Pancreas (tissue), 10 donors: ENCODE data around the gene PCDH18. TPM values are rescaled to one million over a fixed set of nuclear protein-coding genes. Genes with fewer than 3 reads are reported as not detected.
"Not testable (repeated sequence)": the region's sequence is repeated elsewhere in the genome, so short reads cannot be mapped to it uniquely, and the experiment has no call there.

Experiments
- ATAC-seq, 4 donors: fragments of 200-7000 bp; cut with Tn5 transposase; one replicate each; pipeline versions ENCODE4 v1.8.0 to v1.9.1; 2020; ENCODE audit warnings: mild to moderate bottlenecking in 4 of 4, moderate library complexity in 4 of 4
- DNase-seq, 6 donors: peaks; one replicate each; pipeline ENCODE4 v3.0.0-alpha.2; 2020
- FAIRE-seq: peaks from 2 replicates; lab custom pipeline; 2012; peaks lifted over from hg19 to GRCh38; lab: Jason Lieb, UNC
- H3K27ac ChIP-seq, 4 donors: fragments of 200-600 bp; sonication (generic); 1 replicate in 3 of 4; 2 replicates in 1 of 4; pipeline versions ENCODE4 v1.5.0 to v1.8.0; 2020
- H3K27me3 ChIP-seq, 4 donors: fragments of 200-600 bp; one replicate each; pipeline ENCODE4 v1.8.0; 2021
- H3K36me3 ChIP-seq, 3 donors: fragments of 200-600 bp; sonication (generic) in 1 of 3; one replicate each; pipeline versions ENCODE4 v1.5.0 to v1.8.0; 2020 to 2021
- H3K4me1 ChIP-seq, 3 donors: fragments of 200-600 bp; one replicate each; pipeline ENCODE4 v1.8.0; 2021
- H3K4me3 ChIP-seq, 4 donors: fragments of 200-600 bp; sonication (generic) in 2 of 4; one replicate each; pipeline versions ENCODE4 v1.5.0 to v1.8.0; 2020 to 2021
- H3K9me3 ChIP-seq, 4 donors: fragments of 200-600 bp; one replicate each; pipeline ENCODE4 v1.8.0; 2021
- CTCF ChIP-seq, 4 donors: fragments of 200-600 bp; sonication (generic) in 3 of 4; IDR thresholded peaks; one replicate each; pipeline versions ENCODE4 v1.5.0 to v1.8.0; 2021; ENCODE audit warnings: antibody characterized with exemption in 4 of 4
- WGBS, 2 donors: extraction: QIAGEN DNeasy Blood & Tissue Kit; methylation state at CpG; one replicate each; pipeline ENCODE4 v1.1.7; 2013; 5-methylcytosine and 5-hydroxymethylcytosine counted together
- intact Hi-C, 3 donors: fragments of 100-400 bp; cut with DNase I; formaldehyde crosslinking; loops; one replicate each; pipeline versions ENCODE4 v1.11.1 to v1.14.2; 2022
- polyA plus RNA-seq, 2 donors: library from polyadenylated mRNA; stranded (reverse); fragments of 200-250 nt; gene quantifications; one replicate each; pipeline ENCODE4 v1.2.3, GENCODE V29; 2013
- total RNA-seq, 6 donors: library from RNA; stranded (reverse); fragmentation: NEBNext Ultra II Directional in 4 of 6; extraction: Animal tissue kit (Norgen Biotek cat#: 25700) in 4 of 6; gene quantifications; one replicate each; pipeline versions ENCODE4 v1.2.1 to v1.2.4, GENCODE V29; 2021 to 2023
- donor health status: healthy with polysubstance abuse.
- donor health status: DM: no; HTN: no; CAD: no; lungs with moderate emphysema.
- donor health status: DM: no; HTN: no; CAD: no.
- donor health status: control.
- donor health status: control.
- donor health status: Bipolar disorder and iron deficiency.
- donor health status: DM: yes; HTN: yes; CAD: no.
- donor health status: DM: no; HTN: no; CAD: no.
- donor health status: DM: no; HTN: no; CAD: no.
- donor health status: DM: yes; HTN: yes; CAD: no.

Gene PCDH18
- total and polyA plus RNA-seq, 8 donors, result 0.53 to 4.8 (median 1.1) TPM

- Histone ChIP-seq H3K9me3 (no peaks in the 10 kb centered on the region), H3K27me3 (no peaks in the 10 kb centered on the region), H3K4me3 (no peak overlapping the region), H3K4me1 (no peaks in the 10 kb centered on the region), H3K36me3 (no peaks in the 10 kb centered on the region), H3K27ac (no peak overlapping the region)
- FAIRE-seq (no peak), DNase-seq (no peak), ATAC-seq (no peak)
- 35 to 42% methylated on average over 4 of the region's 4 CpGs for WGBS, 2 donors
- intact Hi-C loops, result no loop called here
- TF ChIP-seq CTCF (IDR thresholded peaks at IDR 0.05), result no peak
These were observed 7.4 kb downstream of the PCDH18 start for GRCh38 chr4:137524725-137525369.

GRCh38 chr4:137523329-137523728, 9.0 kb downstream of the PCDH18 start:
- H3K4me3 ChIP-seq, result no peak overlapping the region
- 56 to 63% methylated on average over 1 of the region's 1 CpG for WGBS, 2 donors
- H3K36me3 ChIP-seq, result no peaks in the 10 kb centered on the region
- no peak for TF ChIP-seq CTCF (IDR thresholded peaks at IDR 0.05)
- no peaks in the 10 kb centered on the region for H3K27me3 ChIP-seq
- no peaks in the 10 kb centered on the region for H3K9me3 ChIP-seq
- H3K4me1 ChIP-seq, result no peaks in the 10 kb centered on the region
- no peak for ATAC-seq
- FAIRE-seq, result no peak
- intact Hi-C loops, result no loop called here
- no peak for DNase-seq
- no peak overlapping the region for H3K27ac ChIP-seq

GRCh38 chr4:137521053-137521452, 11.2 kb downstream of the PCDH18 start:
- FAIRE-seq, result no peak
- DNase-seq, result no peak

GRCh38 chr4:137519406-137519805, 12.9 kb downstream of the PCDH18 start:
- DNase-seq (no peak), ATAC-seq (no peak), FAIRE-seq (no peak)
- Histone ChIP-seq H3K4me1 (no peaks in the 10 kb centered on the region), H3K9me3 (no peaks in the 10 kb centered on the region), H3K4me3 (no peak overlapping the region), H3K36me3 (no peaks in the 10 kb centered on the region), H3K27ac (no peak overlapping the region), H3K27me3 (no peaks in the 10 kb centered on the region)
- TF ChIP-seq CTCF (IDR thresholded peaks at IDR 0.05), result no peak
- 44 to 66% methylated on average over 2 of the region's 2 CpGs for WGBS, 2 donors
- intact Hi-C loops, result no loop called here

More at GRCh38 chr4:137521053-137521452, 11.2 kb downstream of the PCDH18 start:
- Histone ChIP-seq H3K4me1 (no peaks in the 10 kb centered on the region), H3K36me3 (no peaks in the 10 kb centered on the region), H3K4me3 (no peak overlapping the region), H3K27me3 (no peaks in the 10 kb centered on the region), H3K27ac (no peak overlapping the region), H3K9me3 (no peaks in the 10 kb centered on the region)
- TF ChIP-seq CTCF (IDR thresholded peaks at IDR 0.05), result no peak
- 80 to 87% methylated on average over 9 of the region's 9 CpGs for WGBS, 2 donors
- no peak for ATAC-seq
- intact Hi-C loops, result no loop called here

- H3K4me1 ChIP-seq, H3K27ac ChIP-seq, FAIRE-seq, H3K4me3 ChIP-seq, ATAC-seq, H3K9me3 ChIP-seq, H3K36me3 ChIP-seq, H3K27me3 ChIP-seq, intact Hi-C loops, DNase-seq: not testable (repeated sequence)
- WGBS, 2 donors, result 78 to 94% methylated on average over 3 of the region's 3 CpGs
These were observed 15.0 kb downstream of the PCDH18 start for GRCh38 chr4:137517323-137517722.
